Measurements from ENCODE around the gene MEF2C.

DNA sequence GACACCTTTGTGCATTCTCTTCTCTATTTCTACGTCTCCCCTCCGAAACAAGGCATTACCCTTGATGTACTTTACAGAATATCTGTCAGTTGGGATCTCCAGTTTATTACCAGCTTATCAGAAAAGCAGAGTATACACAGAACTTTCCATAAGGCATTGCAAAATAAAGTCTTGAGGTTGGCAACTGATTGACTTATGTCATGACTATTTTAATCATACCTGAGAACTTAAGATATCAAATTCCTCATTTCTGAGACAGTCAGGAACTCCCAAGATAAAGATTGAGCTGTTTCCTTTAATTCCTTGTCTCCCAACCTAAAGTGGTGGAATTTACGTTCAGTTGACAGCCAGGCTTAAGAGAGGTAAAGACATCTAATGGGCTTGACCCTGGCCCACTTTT lies 110.9 kb downstream of the MEF2C start:
- TF ChIP-seq, protein P1, sequence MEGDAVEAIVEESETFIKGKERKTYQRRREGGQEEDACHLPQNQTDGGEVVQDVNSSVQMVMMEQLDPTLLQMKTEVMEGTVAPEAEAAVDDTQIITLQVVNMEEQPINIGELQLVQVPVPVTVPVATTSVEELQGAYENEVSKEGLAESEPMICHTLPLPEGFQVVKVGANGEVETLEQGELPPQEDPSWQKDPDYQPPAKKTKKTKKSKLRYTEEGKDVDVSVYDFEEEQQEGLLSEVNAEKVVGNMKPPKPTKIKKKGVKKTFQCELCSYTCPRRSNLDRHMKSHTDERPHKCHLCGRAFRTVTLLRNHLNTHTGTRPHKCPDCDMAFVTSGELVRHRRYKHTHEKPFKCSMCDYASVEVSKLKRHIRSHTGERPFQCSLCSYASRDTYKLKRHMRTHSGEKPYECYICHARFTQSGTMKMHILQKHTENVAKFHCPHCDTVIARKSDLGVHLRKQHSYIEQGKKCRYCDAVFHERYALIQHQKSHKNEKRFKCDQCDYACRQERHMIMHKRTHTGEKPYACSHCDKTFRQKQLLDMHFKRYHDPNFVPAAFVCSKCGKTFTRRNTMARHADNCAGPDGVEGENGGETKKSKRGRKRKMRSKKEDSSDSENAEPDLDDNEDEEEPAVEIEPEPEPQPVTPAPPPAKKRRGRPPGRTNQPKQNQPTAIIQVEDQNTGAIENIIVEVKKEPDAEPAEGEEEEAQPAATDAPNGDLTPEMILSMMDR (optimal IDR thresholded peaks at IDR 0.05 in 1 of 3, IDR thresholded peaks at IDR 0.05 in 1 of 3, conservative IDR thresholded peaks at IDR 0.05 in 1 of 3; ENCODE audit: extremely low read depth in 1 of 3, insufficient read depth in 2 of 3, low read length in 3 of 3), result no peak
- TF ChIP-seq EZH2 (IDR thresholded peaks at IDR 0.05; ENCODE audit: low read length), result no peak

All from keratinocyte (primary cell).